ENCODE data around the gene ROMO1.
"Not testable (repeated sequence)": the region's sequence is repeated elsewhere in the genome, so short reads cannot be mapped to it uniquely, and the experiment has no call there.

The ROMO1 gene

GRCh38 chr20:35743693-35744491 is 44.7 kb downstream of the ROMO1 start:
- Histone ChIP-seq H3K4me1 (peaks cover 20% of the 10 kb centered on the region), H3K36me3 (ENCODE audit: control insufficient read depth, insufficient read depth, low read length) (no peaks in the 10 kb centered on the region), H3K9ac (no peak overlapping the region), H3K4me2 (ENCODE audit: low read length) (peak overlapping the region; percentile 95), H2AFZ (peak overlapping the region; percentile 72), H3K4me3 (ENCODE audit: low read depth, low read length) (peak overlapping the region; percentile 99), H3K79me2 (peaks cover 19% of the 10 kb centered on the region), H3K9me3 (ENCODE audit: control insufficient read depth, low read length) (no peaks in the 10 kb centered on the region), H3K27me3 (ENCODE audit: control insufficient read depth, insufficient read depth, low read length) (no peaks in the 10 kb centered on the region), H3K27ac (peak overlapping the region; percentile 99)
- TF ChIP-seq, protein P1, sequence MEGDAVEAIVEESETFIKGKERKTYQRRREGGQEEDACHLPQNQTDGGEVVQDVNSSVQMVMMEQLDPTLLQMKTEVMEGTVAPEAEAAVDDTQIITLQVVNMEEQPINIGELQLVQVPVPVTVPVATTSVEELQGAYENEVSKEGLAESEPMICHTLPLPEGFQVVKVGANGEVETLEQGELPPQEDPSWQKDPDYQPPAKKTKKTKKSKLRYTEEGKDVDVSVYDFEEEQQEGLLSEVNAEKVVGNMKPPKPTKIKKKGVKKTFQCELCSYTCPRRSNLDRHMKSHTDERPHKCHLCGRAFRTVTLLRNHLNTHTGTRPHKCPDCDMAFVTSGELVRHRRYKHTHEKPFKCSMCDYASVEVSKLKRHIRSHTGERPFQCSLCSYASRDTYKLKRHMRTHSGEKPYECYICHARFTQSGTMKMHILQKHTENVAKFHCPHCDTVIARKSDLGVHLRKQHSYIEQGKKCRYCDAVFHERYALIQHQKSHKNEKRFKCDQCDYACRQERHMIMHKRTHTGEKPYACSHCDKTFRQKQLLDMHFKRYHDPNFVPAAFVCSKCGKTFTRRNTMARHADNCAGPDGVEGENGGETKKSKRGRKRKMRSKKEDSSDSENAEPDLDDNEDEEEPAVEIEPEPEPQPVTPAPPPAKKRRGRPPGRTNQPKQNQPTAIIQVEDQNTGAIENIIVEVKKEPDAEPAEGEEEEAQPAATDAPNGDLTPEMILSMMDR (IDR thresholded peaks at IDR 0.05): no peak

GRCh38 chr20:35744492-35744841 is 45.3 kb downstream of the ROMO1 start:
- not testable (repeated sequence) for H3K4me3 ChIP-seq (ENCODE audit: low read depth, low read length); H3K9me3 ChIP-seq (ENCODE audit: control insufficient read depth, low read length); H3K9ac ChIP-seq; H3K4me2 ChIP-seq (ENCODE audit: low read length); H3K27me3 ChIP-seq (ENCODE audit: control insufficient read depth, insufficient read depth, low read length); H3K27ac ChIP-seq; H3K36me3 ChIP-seq (ENCODE audit: control insufficient read depth, insufficient read depth, low read length); H2AFZ ChIP-seq
- Histone ChIP-seq H3K4me1 (peaks cover 17% of the 10 kb centered on the region), H3K79me2 (peaks cover 16% of the 10 kb centered on the region)

Measured in parathyroid adenoma (tissue), 2 donors.